HEK293 (cell line): Measurements from ENCODE around the gene UBA1.

Experiments
- CTCF ChIA-PET: fragments of 350-600 bp; formaldehyde crosslinking; extraction: SDS; loops from one replicate; lab custom pipeline; 2021; ENCODE audit warnings: antibody characterized with exemption; lab: Yijun Ruan, JAX
- POLR2A ChIA-PET: fragments of 300-600 bp; formaldehyde crosslinking; extraction: SDS; loops from one replicate; lab custom pipeline; 2020; ENCODE audit warnings: antibody characterized with exemption, inconsistent platforms; lab: Yijun Ruan, JAX
- H3K27ac ChIP-seq: fragments of 200-500 bp; sonication (Bioruptor generic); 2 replicates; pipeline ENCODE4 v1.5.1; 2014; ENCODE audit warnings: low read depth, low read length, control low read depth, inconsistent platforms; ENCODE audit errors: extremely low read depth
- H3K36me3 ChIP-seq, 2 experiments: fragments of 200-500 bp in 1 of 2; sonication (Bioruptor generic) in 1 of 2; 1 replicate in 1 of 2; 2 replicates in 1 of 2; pipeline ENCODE4 v1.5.1; 2014 to 2017; ENCODE audit warnings: inconsistent platforms in 2 of 2, low read length in 2 of 2; ENCODE audit not compliant: control insufficient read depth in 2 of 2, insufficient read depth in 1 of 2
- H3K4me1 ChIP-seq: fragments of 200-500 bp; sonication (Bioruptor generic); 2 replicates; pipeline ENCODE4 v1.5.1; 2014; ENCODE audit warnings: mild to moderate bottlenecking, low read length, inconsistent platforms; ENCODE audit not compliant: control insufficient read depth, insufficient read depth
- H3K4me3 ChIP-seq: 2 replicates; pipeline ENCODE4 v1.5.1; 2011; ENCODE audit warnings: low read depth, mild to moderate bottlenecking, control low read depth, low read length, moderate library complexity
- H3K9me3 ChIP-seq: fragments of 200-500 bp; sonication (Bioruptor generic); 2 replicates; pipeline ENCODE4 v1.5.1; 2014; ENCODE audit warnings: low read depth, low read length, inconsistent platforms; ENCODE audit not compliant: control insufficient read depth, insufficient read depth
- BCL11A ChIP-seq: fragments of 450-650 bp; formaldehyde crosslinking; IDR thresholded peaks from 2 replicates; pipeline ENCODE4 v1.5.1; 2016; ENCODE audit warnings: low read depth, missing biosample characterization, missing genetic modification characterization
- PRDM4 ChIP-seq: fragments of 450-650 bp; formaldehyde crosslinking; IDR thresholded peaks from 2 replicates; pipeline ENCODE4 v1.5.1; 2017; ENCODE audit warnings: missing biosample characterization, missing genetic modification characterization
- REST ChIP-seq: fragments of 450-650 bp; formaldehyde crosslinking; IDR thresholded peaks from 2 replicates; pipeline ENCODE4 v1.5.1; 2016; ENCODE audit warnings: missing biosample characterization, missing genetic modification characterization
- SP2 ChIP-seq: fragments of 450-650 bp; formaldehyde crosslinking; IDR thresholded peaks from 2 replicates; pipeline ENCODE4 v1.5.1; 2016; ENCODE audit warnings: missing biosample characterization, missing genetic modification characterization
- SP3 ChIP-seq: fragments of 450-650 bp; formaldehyde crosslinking; IDR thresholded peaks from 2 replicates; pipeline ENCODE4 v1.5.1; 2016; ENCODE audit warnings: missing biosample characterization, missing genetic modification characterization
- YY1 ChIP-seq: fragments of 450-650 bp; formaldehyde crosslinking; IDR thresholded peaks from 2 replicates; pipeline ENCODE4 v1.5.1; 2018; ENCODE audit warnings: missing biosample characterization, missing genetic modification characterization
- YY2 ChIP-seq: fragments of 450-650 bp; formaldehyde crosslinking; IDR thresholded peaks from 2 replicates; pipeline ENCODE4 v1.5.1; 2016; ENCODE audit warnings: missing biosample characterization, missing genetic modification characterization
- ZBTB10 ChIP-seq: fragments of 450-650 bp; formaldehyde crosslinking; IDR thresholded peaks from 2 replicates; pipeline ENCODE4 v1.5.1; 2016; ENCODE audit warnings: missing biosample characterization, missing genetic modification characterization
- ZBTB48 ChIP-seq: fragments of 450-650 bp; formaldehyde crosslinking; IDR thresholded peaks from 2 replicates; pipeline ENCODE4 v1.5.1; 2016; ENCODE audit warnings: missing biosample characterization, missing genetic modification characterization
- ZNF121 ChIP-seq: fragments of 450-650 bp; formaldehyde crosslinking; IDR thresholded peaks from 2 replicates; pipeline ENCODE4 v1.5.1; 2016; ENCODE audit warnings: missing biosample characterization, missing genetic modification characterization
- ZNF138 ChIP-seq: fragments of 450-650 bp; formaldehyde crosslinking; IDR thresholded peaks from 2 replicates; pipeline ENCODE4 v1.5.1; 2016; ENCODE audit warnings: missing biosample characterization, missing genetic modification characterization, borderline replicate concordance
- ZNF221 ChIP-seq: fragments of 450-650 bp; formaldehyde crosslinking; IDR thresholded peaks from 2 replicates; pipeline ENCODE4 v1.5.1; 2017; ENCODE audit warnings: missing biosample characterization, missing genetic modification characterization, borderline replicate concordance
- ZNF274 ChIP-seq, 2 experiments: fragments of 200-500 bp in 1 of 2; fragments of 450-650 bp in 1 of 2; sonication (Bioruptor generic) in 1 of 2; formaldehyde crosslinking in 1 of 2; IDR thresholded peaks; 2 replicates each; pipeline versions ENCODE4 v1.5.1 to v1.6.1; 2014 to 2016; ENCODE audit warnings: borderline replicate concordance in 1 of 2, inconsistent platforms in 1 of 2, low read length in 1 of 2, missing biosample characterization in 1 of 2, missing genetic modification characterization in 1 of 2
- ZNF324 ChIP-seq: fragments of 450-650 bp; formaldehyde crosslinking; IDR thresholded peaks from 2 replicates; pipeline ENCODE4 v1.5.1; 2016; ENCODE audit warnings: missing biosample characterization, missing genetic modification characterization
- ZNF48 ChIP-seq: fragments of 450-650 bp; formaldehyde crosslinking; IDR thresholded peaks from 2 replicates; pipeline ENCODE4 v1.5.1; 2016; ENCODE audit warnings: missing biosample characterization, missing genetic modification characterization
- ZNF529 ChIP-seq: fragments of 450-650 bp; formaldehyde crosslinking; IDR thresholded peaks from 2 replicates; pipeline ENCODE4 v1.5.1; 2017; ENCODE audit warnings: missing genetic modification characterization, missing biosample characterization; ENCODE audit not compliant: insufficient replicate concordance
- ZNF704 ChIP-seq: fragments of 450-650 bp; formaldehyde crosslinking; IDR thresholded peaks from 2 replicates; pipeline ENCODE4 v1.5.1; 2016; ENCODE audit warnings: missing biosample characterization, missing genetic modification characterization
- ZNF792 ChIP-seq: fragments of 450-650 bp; formaldehyde crosslinking; IDR thresholded peaks from 2 replicates; pipeline ENCODE4 v1.5.1; 2016; ENCODE audit warnings: missing biosample characterization, missing genetic modification characterization
- ZNF837 ChIP-seq: fragments of 450-650 bp; formaldehyde crosslinking; IDR thresholded peaks from 2 replicates; pipeline ENCODE4 v1.5.1; 2016; ENCODE audit warnings: missing biosample characterization, missing genetic modification characterization

UBA1 gene

GRCh38 chrX:47143894-47144625 is 49.6 kb upstream of the UBA1 start:
- Histone ChIP-seq H3K4me1 (0 out of 2 replicates have a peak, but pooled peaks cover 3% of the 10 kb centered on the region), H3K36me3 (peaks cover 1 to 41% of the 10 kb centered on the region in 2 experiments; a peak in 2 of 3 replicates), H3K27ac (peak overlapping the region; percentile 82), H3K4me3 (peak overlapping the region; percentile 74), H3K9me3 (no peaks in the 10 kb centered on the region)
- TF ChIP-seq ZNF121 (peak; percentile 68), ZNF529 (no peak), SP3 (tag by site-specific recombination) (no peak), ZNF274 (IDR thresholded peaks at IDR 0.05; ENCODE audit: low read length) (no peak), ZNF274 (tag by site-specific recombination; IDR thresholded peaks at IDR 0.05; ENCODE audit: borderline replicate concordance) (no peak), REST (tag by site-specific recombination) (peak; percentile 44; the same call in 1 of the 2 replicates), ZNF792 (tag by site-specific recombination) (no peak), ZBTB48 (tag by site-specific recombination) (no peak), YY1 (tag by site-specific recombination) (no peak), ZBTB10 (tag by site-specific recombination) (0 out of 2 replicates have a peak, but pooled peaks have one; percentile 13), YY2 (no peak)
- POLR2A ChIA-PET = interaction anchor here (0.7 to 1.8 kb wide), 12 partner anchors 8 to 380 kb away, joined by 3 to 29 read pairs (median 5); partner anchors contain the start of genes CDK16, RP2 and USP11
- CTCF ChIA-PET = interaction anchor here (0.6 to 1.7 kb wide), 4 partner anchors 9 to 45 kb away, joined by 3 to 13 read pairs (median 4); no protein-coding TSS in a partner anchor

GRCh38 chrX:47144626-47145394 is 48.8 kb upstream of the UBA1 start, which contains the start of the genes NDUFB11 and RBM10:
Gene NDUFB11 (minus strand): TSS chrX:47144702. CDS start chrX:47144679, 23 bp downstream.
Gene RBM10 (plus strand): TSS chrX:47145221. CDS start chrX:47147482, 2,261 bp downstream.
- Histone ChIP-seq H3K4me1 (0 out of 2 replicates have a peak, but pooled peaks cover 3% of the 10 kb centered on the region), H3K36me3 (peaks cover 4 to 45% of the 10 kb centered on the region in 2 experiments; a peak in 2 of 3 replicates), H3K9me3 (no peaks in the 10 kb centered on the region), H3K27ac (peak within 1 kb of the TSS; percentile 82), H3K4me3 (peak within 1 kb of the TSS; percentile 90)
- ChIA-PET POLR2A (interaction anchor here (0.7 to 1.8 kb wide), 15 partner anchors 8 to 411 kb away, joined by 3 to 29 read pairs (median 4); partner anchors contain the start of genes CDK16, RP2 and USP11), CTCF (interaction anchor here (0.6 to 1.7 kb wide), 8 partner anchors 10 to 1360 kb away, joined by 3 to 13 read pairs (median 4); no protein-coding TSS in a partner anchor)
- TF ChIP-seq ZNF704 (tag by site-specific recombination) (no peak), ZNF138 (no peak), ZNF48 (tag by site-specific recombination) (no peak), ZNF324 (tag by site-specific recombination) (0 out of 2 replicates have a peak, but pooled peaks have one; percentile 15), ZNF221 (tag by site-specific recombination) (no peak), PRDM4 (no peak), ZNF837 (tag by site-specific recombination) (no peak), BCL11A (tag by site-specific recombination) (no peak), SP2 (tag by site-specific recombination) (peak; percentile 83)
